HG02852 (cell line): ENCODE measurements around the gene CLDN22.

Source experiments
- ATAC-seq: cut with Tn5 transposase; IDR thresholded peaks from one replicate; pipeline ENCODE4 v1.9.1; 2021; ENCODE audit warnings: mild to moderate bottlenecking, moderate library complexity; ENCODE audit not compliant: unreplicated experiment

CLDN22 gene

DNA sequence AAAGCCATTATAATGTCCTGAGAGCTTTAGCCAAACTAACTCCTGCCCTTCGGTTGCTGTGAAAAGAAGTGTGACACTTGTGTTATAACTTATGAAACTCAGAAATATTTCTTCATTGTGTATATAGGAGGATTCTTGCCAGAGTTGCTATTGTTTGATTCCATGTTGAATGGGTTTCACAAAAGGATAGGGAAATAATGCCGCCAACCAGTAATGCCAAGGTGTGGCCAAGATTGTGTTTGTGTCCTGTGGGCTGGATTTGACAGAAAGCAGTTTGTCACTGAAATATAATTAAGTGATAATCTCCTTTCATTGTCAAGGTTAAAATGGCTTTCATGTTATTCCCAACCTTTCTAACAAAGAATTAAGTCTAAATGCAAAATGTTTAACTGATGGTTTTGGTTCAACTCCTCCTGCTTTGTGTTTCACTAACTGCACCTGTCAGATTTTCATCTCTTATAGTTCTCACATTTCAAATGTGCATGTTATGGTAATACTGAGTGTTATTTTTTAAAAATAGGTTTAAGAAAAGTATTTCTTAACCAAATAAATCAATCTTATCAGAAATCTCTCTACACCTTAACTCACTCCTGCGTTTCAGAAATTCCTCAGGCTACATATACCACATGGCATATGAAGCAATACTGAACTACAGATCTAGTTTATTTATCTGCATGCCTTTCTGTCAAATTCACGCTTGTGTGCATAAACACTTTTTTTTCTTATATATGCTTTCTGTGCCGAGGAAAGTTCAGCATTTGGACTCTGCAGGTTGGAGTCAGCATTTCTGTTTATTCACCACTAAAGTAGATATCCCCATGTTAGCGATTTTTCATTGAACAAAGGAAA is at the start of gene CLDN22:
TSS of gene CLDN22 (minus strand) at position 66 of the 849 bp plus-strand sequence. CDS start at position 8, 58 bp downstream.
- ATAC-seq = no peak

DNA sequence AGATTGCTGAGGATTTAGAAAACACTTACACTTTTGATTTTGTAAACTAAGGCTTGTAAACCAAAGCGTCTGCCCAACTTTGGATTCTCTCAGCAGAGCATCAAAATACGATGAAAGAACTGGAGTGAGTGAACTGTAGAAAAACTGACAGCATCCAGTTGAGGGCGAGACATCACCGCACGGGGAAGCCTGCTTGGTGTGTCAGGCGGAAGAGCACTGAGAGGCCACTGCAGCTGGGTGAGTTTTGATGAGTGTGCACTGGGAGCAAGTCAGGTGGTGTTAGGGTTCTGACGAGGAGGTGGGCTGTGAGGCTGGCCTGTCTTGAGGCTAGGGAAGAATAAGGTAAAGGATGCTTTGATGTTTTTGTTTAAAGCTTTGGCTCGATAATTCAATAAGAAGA is 49.0 kb upstream of the CLDN22 start:
- ATAC-seq = no peak

DNA sequence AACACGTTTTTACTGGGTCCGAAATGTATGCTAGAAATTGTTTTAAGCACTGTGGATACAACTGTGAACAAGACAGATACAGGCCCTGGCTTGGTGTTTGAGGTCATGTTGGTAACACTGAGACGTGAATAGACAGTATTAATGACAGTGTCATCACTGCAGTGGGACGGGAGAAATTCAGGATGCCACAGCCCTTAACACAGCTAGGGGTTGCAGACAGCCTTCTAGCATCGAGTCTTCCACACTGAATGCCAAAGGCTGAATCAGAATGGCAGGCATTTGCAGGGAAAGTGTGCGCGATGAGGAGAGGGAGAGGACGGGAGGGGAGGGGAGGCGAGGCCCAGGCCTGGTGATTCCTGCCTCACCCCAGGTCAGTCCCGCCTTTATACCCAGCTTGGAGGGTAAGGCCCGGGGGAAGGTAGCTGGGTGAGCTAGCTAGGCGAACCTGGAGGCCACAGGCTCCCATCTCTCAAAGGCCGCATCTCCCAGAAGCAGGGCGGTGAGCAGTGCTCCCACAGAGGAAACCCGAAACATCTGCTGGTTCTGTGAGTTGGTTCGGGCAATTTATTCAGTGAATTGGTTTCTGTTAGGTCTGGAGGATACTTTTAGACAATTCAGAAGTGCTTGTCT is 46.2 kb upstream of the CLDN22 start:
- no peak for ATAC-seq

DNA sequence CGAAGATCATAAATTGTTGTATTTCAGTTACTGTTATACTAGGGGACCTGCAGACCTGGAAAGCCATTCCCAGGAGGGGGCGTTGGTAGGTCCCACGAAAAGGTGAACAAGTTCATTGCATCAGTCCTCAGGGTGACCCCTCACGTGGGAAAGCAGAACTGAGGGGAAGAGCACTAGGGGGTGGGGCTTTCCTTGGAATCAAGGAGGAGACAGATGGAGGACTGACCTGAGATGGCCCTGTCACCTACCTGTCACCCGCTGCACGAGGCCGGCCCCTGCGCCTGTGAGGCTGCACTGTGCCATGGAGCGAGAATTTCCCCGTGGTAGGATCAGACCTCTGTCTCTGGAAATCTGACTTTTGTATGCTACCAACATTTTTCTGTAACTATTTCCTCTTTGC is 43.9 kb upstream of the CLDN22 start:
- no peak for ATAC-seq

DNA sequence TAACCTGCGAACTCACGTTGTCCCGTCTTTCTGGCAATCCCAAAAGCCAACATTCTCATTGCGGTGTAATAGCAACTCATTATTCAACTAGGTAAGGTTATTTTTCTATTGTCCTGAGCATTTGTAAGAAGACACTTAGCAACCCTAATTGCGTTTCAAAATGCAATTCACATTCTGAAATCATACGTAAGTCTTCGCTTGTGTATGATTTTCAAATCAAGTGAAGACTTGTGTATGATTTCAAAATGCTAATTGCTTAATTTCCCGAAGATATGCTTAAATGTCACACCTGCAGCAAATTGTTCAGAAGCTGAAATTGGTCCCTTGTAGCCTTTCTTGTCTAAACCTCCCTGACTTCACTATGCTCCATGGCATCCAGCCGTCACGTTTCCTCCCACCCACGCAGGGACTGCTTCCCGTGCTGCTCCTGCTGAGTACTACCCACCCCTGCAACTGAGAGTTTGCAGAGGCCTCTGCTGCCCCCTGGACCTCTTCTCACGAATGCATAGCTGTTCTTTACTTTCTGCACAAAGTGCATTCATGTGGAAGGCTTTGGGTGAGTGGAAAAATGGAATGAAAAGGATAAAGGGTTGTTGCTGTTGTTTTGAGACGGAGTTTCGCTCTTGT is 43.0 kb upstream of the CLDN22 start:
- no peak for ATAC-seq

DNA sequence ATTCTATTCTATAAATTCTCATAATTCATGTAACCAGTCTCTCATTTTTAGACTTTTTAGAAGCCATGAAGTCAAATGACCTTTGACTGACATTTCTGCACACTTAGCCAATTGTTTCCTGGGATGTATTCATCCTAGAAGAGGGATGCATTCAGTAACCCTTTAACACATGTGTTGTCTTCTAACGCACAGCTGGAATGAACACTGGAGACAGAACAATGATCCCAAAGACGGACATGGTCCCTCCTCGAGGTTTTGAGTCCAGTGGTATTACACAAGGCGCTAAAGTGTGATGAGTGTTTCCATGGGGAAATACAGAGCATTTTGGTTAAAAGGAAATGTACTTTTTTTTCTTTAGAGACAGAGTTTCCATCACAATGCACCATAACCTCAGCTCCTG is 42.0 kb upstream of the CLDN22 start:
- ATAC-seq = no peak

DNA sequence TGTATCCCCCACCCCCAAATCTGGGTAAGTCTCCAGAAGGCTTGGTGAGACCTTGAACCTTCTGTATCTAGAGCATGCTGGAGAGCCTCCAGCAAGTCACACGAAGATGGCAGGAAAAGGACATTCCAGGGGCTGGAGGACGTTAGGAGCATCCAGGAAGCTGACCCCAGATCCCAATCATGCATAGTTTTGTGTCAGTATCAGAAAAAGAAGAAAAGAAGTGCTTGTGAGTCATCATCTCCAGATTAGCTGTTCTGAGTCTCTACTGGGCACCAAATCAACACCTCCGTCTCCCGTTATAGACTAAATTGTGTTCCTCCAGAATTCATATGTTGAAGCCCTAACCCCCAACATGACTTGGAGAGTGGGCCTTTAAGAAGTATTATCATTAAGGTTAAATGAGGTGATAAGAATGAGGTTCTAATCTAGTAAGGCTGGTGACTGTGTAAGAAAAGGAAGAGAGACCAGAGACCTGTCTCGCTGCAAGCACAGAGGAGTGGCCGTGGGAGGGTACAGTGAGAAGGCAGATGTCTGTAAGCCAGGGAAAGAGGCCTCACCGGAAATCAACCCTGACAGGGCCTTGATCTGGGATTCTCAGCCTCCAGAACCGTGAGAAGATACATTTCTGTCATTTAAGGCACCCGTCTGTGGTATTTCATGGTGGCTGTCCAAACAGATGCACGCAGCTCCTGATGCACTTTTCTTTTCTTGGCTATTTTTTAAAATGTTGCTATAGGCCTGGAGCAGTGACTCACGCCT is 40.3 kb upstream of the CLDN22 start:
- no peak for ATAC-seq

DNA sequence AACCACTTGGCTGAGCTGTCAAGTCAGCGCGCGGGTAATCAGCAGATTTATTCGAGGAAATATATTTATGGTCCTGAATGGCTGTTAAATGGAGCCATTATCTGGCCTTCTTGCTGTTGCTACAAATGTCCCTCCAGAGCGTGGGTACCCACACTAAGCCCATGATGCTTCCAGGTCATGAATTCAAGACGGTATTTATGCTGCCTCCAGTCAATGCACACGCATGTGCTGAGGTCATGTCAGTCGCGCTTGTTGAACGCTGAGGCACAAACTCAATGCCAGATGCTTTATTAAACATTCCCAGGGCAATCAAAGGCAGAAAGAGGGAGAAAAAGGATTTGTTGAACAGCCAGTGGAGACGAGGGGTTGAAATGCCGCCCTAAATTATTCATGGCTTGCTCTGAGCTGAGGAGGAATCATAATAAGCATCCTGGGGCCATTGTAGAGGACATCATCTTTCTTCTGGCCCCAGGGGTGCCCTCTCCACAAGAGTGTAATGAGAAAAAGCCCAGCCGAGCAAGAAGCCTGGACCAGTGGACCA is 38.2 kb upstream of the CLDN22 start:
- no peak for ATAC-seq

DNA sequence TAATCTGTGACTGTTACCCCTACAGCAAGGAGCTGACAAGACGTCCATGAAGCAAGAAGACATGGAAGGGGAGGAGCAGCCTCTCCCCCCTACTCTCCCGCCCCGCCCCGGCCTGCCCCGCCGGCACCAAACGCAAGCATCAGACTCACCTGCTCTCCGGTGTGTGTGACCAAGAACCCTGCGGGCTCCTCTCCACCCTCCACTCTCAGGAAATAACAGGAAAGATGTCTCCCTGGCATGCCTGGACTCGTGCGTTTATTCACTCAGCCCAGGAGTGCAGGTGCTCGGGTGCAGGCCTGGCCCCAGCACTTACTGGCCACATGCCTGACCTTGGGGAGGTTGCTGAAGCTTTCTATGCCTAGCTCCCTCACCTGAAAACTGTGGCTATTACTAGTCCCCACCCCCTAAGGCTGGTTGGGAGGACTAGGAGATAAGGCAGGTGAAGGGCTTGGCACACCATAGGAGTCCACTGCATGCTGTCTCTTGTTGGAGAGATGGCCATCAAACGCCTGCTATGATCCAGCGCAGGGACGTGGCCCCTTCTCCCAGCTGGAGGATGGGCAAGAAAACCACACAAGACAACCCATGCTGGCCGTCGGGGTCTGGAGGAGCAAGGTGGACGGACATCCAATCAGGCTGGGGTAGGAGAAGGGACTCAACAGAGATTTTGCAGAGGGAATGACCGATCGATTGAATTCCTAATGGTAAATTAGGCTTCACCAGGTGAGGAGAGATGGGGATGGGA is 37.0 kb upstream of the CLDN22 start:
- ATAC-seq = no peak

DNA sequence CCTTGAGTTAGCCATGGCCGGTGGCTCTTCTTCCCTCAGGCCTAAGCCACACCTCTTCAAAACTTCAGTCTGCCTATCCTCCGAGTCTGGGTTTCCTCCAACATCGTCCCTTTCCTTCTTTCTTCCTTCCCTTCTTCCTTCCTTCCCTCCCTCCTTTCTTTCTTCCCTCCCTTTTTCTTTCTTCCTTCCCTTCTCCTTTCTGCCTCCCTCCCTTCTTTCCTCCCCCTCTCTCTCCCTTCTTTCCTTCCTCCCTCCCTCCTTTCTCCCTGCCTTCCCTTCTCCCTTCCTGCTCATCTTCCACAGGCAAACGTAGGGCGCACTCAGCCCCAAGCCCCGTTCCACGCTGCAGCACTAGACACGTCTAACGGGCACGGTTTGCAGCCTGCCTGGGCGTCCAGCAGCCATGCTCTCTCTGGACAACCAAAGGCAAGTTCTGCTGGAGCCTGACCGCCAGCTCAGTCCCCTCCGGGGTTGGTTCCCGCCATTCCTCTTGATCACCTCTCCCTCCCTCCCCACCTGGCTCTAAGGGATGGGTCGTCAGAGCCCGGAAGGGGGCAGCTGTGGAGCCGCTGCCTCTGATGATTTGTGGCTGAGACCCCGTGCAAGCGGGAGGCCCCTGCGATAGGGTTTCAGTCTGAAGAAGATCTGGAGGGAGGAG is 36.2 kb upstream of the CLDN22 start:
- no peak for ATAC-seq

DNA sequence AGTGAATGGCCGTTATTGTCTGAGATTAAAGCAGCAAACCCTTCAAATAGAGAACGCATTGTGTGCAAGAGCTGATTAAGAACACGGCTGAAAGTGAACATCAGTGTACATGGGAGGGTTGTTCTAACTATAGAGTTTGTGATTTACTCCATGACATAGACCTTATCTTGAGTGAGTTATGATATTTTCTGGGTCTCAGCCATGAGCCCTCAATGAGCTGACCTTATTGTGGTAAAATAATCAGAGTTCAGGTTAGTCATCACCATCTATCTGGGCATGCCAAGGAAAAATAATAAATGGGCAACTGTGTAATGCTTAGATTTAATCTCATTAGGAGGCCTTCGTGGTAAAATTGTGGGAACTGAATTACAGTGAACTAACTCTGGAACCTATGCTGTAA is 35.3 kb upstream of the CLDN22 start:
- ATAC-seq = no peak

DNA sequence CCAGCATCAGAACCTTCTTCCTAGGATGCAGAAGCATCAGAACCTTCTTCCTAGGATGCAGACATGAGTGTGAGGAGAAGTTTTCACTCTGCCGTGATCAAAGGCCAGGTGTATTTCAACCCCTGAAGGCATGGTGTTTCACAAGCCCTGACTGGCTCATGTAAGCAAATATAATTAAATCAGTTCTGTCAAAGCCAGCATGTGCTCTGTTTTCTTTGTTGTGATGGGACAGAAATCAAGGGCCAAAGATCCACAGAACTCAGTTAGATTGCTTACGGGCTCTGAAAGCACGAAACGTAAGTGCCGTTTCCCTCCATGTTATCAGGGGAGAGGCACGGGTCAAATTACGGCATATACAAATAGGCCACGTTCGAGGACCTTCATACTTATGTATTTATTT is 34.1 kb upstream of the CLDN22 start:
- ATAC-seq = no peak

DNA sequence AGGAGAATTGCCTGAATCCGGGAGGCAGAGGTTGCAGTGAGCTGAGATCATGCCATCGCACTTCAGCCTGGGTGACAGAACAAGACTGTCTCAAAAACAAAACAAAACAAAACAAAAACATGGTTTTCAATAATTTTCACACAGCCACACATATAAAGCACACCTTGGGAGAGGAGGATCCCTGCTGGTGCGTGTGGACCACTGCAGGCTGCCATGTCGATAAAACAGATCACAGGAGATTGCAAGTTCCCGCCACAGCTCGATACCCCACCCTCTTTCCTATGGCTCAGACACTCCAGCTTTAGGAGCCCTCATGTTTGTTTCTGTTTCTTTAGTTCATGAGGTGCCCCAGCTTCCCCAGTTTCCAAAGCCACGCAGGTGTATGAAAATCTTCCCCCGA is 33.5 kb upstream of the CLDN22 start:
- ATAC-seq = no peak

DNA sequence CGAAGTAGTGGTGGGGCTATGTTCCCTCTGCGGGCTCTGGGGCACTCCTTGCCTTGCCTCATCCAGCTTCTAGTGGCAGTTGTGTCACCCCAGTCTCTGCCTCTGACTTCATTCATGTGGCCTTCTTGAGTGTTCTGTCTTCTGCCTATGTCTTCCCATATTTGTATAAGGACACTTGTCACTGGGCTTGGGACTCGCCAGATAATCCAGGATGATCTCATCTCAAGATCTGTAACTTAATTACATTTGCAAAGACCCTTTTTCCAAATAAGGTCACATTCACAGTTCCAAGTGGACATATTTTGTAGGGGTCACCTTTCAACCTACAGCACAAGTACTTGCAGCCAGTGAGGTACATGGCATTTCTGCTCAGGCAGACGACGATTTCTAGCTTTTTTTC is 32.5 kb upstream of the CLDN22 start:
- no peak for ATAC-seq

DNA sequence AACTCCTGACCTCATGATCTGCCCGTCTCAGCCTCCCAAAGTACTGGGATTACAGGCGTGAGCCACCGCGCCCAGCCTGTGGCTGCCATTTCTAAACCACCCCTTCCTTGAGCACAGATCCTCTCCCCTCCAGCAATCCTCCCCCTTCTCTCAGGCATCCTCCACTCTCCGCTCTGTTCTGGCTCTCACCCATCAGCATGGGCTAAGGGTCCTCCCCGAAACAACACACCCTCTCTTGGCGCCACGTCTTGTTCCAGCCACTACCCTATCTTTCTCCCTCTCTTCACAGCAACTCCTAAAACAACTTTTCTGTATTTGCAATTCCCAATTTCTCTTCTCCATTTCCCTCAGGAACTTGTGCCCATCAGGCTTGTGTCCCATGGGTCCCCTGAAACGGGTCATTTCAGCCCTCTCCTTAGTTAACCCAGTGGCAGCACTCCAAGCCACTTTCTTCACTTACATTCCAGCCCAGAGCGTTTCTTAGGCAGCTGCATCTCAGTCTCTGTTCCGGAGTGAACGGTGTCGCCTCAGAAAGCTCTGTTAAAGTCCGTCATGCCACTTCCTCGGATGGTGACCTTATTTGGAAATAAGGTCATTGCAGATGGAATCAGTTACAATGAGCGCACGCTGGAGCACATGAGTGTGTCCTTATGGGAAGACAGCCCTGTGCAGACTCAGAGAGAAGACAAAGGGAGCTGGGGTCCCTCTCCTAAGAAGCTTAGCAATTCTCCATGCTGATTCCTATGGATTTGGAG is 30.4 kb upstream of the CLDN22 start:
- no peak for ATAC-seq

DNA sequence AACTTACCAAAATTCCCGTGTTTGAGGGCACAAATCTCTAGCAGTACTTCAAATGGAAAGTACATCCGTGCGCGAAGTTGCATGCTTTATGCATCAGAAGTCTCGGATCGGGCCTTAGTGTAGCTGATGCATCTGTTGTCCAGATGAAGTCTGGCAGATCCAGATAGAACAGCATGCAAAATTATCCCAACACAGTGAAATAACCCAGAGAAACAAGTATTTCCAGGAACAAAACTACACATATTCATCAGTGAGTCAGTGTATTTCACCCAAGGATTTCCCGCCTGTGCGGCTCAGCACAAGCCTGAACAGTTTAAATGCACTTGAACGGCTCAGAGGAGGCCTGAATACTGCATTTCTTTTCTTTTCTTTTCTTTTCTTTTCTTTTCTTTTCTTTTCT is 29.6 kb upstream of the CLDN22 start:
- no peak for ATAC-seq

DNA sequence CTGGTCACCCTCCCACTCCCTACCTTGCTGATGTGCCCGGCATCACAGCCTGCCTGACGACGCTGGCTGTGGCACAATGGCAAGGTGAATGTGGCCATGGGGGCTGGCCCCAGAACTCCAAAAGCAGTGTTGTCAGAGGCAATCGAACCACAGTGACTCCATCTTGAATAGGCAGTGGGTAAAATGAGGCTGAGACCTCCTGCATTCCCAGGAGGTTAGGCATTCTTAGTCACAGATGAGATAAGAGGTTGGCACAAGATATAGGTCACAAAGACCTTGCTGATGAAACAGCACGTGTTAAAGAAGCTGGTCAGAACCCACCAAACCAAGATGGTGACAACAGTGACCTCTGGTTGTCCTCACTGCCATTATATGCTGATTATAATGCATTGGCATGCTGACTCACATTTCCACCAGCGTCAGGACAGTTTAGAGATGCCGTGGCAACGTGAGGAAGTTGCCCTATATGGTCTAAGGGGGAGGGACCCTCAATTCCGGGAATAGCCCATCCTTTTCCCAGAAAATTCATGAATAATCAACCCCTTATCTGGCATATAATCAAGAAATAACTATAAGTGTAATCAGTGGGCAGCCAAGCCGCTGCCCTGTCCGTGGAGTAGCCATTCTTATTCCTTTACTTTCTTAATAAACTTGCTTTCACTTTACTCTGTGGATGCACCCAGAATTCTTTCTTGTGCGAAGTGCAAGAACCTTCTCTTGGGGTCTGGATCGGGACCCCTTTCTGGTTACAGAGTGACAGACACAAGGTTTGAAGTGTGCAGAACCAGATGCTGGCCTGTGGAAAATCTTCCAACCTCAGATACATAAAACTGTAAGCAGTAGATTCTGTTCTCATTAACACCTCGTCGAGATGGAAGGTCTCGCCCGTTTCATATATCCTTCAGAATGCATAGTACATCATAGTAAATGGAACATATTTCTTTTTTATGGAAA is 28.9 kb upstream of the CLDN22 start:
- no peak for ATAC-seq

DNA sequence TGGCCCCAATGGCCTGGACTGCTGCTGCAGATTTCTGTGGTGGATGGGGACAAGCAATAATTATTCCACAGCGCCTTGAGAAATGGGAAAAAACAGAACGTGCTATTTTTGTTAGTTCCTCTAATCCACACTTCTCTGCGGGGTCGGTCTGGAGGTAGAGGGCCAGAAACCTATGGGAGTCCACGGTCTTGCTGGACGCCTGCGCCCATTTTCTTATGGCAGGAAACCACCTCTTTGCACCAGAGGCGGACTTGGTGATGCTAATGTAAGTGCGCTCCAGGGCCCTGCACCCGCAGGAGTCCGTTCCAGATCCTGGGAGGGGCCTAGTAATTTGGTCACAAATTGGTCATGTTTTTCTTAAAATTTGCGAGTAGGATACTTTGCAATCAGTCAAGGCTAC is 28.1 kb upstream of the CLDN22 start:
- no peak for ATAC-seq
